ENCODE data around the gene GREB1. TPM values are rescaled to one million over a fixed set of nuclear protein-coding genes. Genes with fewer than 3 reads are reported as not detected.

The GREB1 gene
- total RNA-seq, 1 experiment from 2014 or later = 0.12 TPM

GRCh38 chr2:11554399-11554716 is 20.5 kb downstream of the GREB1 start:
- H3K4me3 ChIP-seq = peak overlapping the region; percentile 13; the same call in 1 of the 2 replicates
- DNase-seq = no peak
- peak overlapping the region; percentile 15; the same call in 1 of the 2 replicates for H3K27ac ChIP-seq
- H3K27me3 ChIP-seq = no peaks in the 10 kb centered on the region
- H3K9me3 ChIP-seq (replicated peaks) = no peaks in the 10 kb centered on the region
- H3K4me1 ChIP-seq = peaks cover 21% of the 10 kb centered on the region
- no peaks in the 10 kb centered on the region for H3K36me3 ChIP-seq

- no peaks in the 10 kb centered on the region for H3K9me3 ChIP-seq (replicated peaks)
- H3K27ac ChIP-seq = no peak overlapping the region
- no peak for DNase-seq
- no peaks in the 10 kb centered on the region for H3K27me3 ChIP-seq
- no peak overlapping the region for H3K4me3 ChIP-seq
- peaks cover 21% of the 10 kb centered on the region for H3K4me1 ChIP-seq
- H3K36me3 ChIP-seq = no peaks in the 10 kb centered on the region
Measured at GRCh38 chr2:11556101-11556806, 22.4 kb downstream of the GREB1 start.

- Histone ChIP-seq H3K27me3 (no peaks in the 10 kb centered on the region), H3K9me3 (replicated peaks) (no peaks in the 10 kb centered on the region), H3K36me3 (no peaks in the 10 kb centered on the region), H3K4me1 (peaks cover 21% of the 10 kb centered on the region), H3K4me3 (no peak overlapping the region), H3K27ac (no peak overlapping the region)
- DNase-seq = peak; percentile 46 to 67
Measured at GRCh38 chr2:11558214-11558886, 24.5 kb downstream of the GREB1 start.

- Histone ChIP-seq H3K9me3 (replicated peaks) (no peaks in the 10 kb centered on the region), H3K27me3 (no peaks in the 10 kb centered on the region), H3K4me3 (no peak overlapping the region), H3K4me1 (peaks cover 18% of the 10 kb centered on the region), H3K27ac (no peak overlapping the region), H3K36me3 (no peaks in the 10 kb centered on the region)
- DNase-seq = no peak
Measured at GRCh38 chr2:11559066-11559785, 25.4 kb downstream of the GREB1 start.

- Histone ChIP-seq H3K36me3 (no peaks in the 10 kb centered on the region), H3K9me3 (replicated peaks) (no peaks in the 10 kb centered on the region), H3K27ac (no peak overlapping the region), H3K4me3 (no peak overlapping the region), H3K4me1 (peaks cover 12% of the 10 kb centered on the region), H3K27me3 (no peaks in the 10 kb centered on the region)
- no peak for DNase-seq
Measured at GRCh38 chr2:11559786-11560155, 25.9 kb downstream of the GREB1 start.

- no peak for DNase-seq
- H3K27ac ChIP-seq = no peak overlapping the region
Measured at GRCh38 chr2:11560806-11561205, 27.0 kb downstream of the GREB1 start.

GRCh38 chr2:11562011-11562410 is 28.2 kb downstream of the GREB1 start:
- Histone ChIP-seq H3K4me1 (peaks cover 11% of the 10 kb centered on the region), H3K4me3 (no peak overlapping the region), H3K9me3 (replicated peaks) (no peaks in the 10 kb centered on the region), H3K36me3 (no peaks in the 10 kb centered on the region), H3K27me3 (0 out of 2 replicates have a peak, but pooled peaks cover 5% of the 10 kb centered on the region), H3K27ac (no peak overlapping the region)
- DNase-seq = no peak

More at GRCh38 chr2:11560806-11561205, 27.0 kb downstream of the GREB1 start:
- Histone ChIP-seq H3K27me3 (no peaks in the 10 kb centered on the region), H3K9me3 (replicated peaks) (no peaks in the 10 kb centered on the region), H3K4me1 (peaks cover 11% of the 10 kb centered on the region), H3K4me3 (no peak overlapping the region), H3K36me3 (no peaks in the 10 kb centered on the region)

- Histone ChIP-seq H3K9me3 (replicated peaks) (no peaks in the 10 kb centered on the region), H3K36me3 (no peaks in the 10 kb centered on the region), H3K4me3 (no peak overlapping the region), H3K27ac (no peak overlapping the region), H3K4me1 (peaks cover 11% of the 10 kb centered on the region), H3K27me3 (0 out of 2 replicates have a peak, but pooled peaks cover 5% of the 10 kb centered on the region)
- DNase-seq = no peak
Measured at GRCh38 chr2:11562476-11562875, 28.6 kb downstream of the GREB1 start.

GRCh38 chr2:11563784-11564666 is 30.2 kb downstream of the GREB1 start:
- no peaks in the 10 kb centered on the region; the same call in 1 of the 2 replicates for H3K4me1 ChIP-seq
- no peak for DNase-seq
- no peaks in the 10 kb centered on the region for H3K36me3 ChIP-seq
- H3K4me3 ChIP-seq = no peak overlapping the region
- H3K9me3 ChIP-seq (replicated peaks) = no peaks in the 10 kb centered on the region
- peaks cover 7% of the 10 kb centered on the region; the same call in 1 of the 2 replicates for H3K27me3 ChIP-seq
- no peak overlapping the region for H3K27ac ChIP-seq

- Histone ChIP-seq H3K27ac (no peak overlapping the region), H3K9me3 (replicated peaks) (no peaks in the 10 kb centered on the region), H3K4me3 (no peak overlapping the region), H3K4me1 (no peaks in the 10 kb centered on the region), H3K27me3 (peaks cover 10% of the 10 kb centered on the region; the same call in 1 of the 2 replicates), H3K36me3 (no peaks in the 10 kb centered on the region)
- DNase-seq = no peak
Measured at GRCh38 chr2:11564816-11565567, 31.1 kb downstream of the GREB1 start.

GRCh38 chr2:11566383-11566782 is 32.5 kb downstream of the GREB1 start:
- H3K4me1 ChIP-seq = no peaks in the 10 kb centered on the region
- no peak overlapping the region for H3K4me3 ChIP-seq
- H3K9me3 ChIP-seq (replicated peaks) = no peaks in the 10 kb centered on the region
- no peak overlapping the region for H3K27ac ChIP-seq
- DNase-seq = no peak
- H3K27me3 ChIP-seq = peaks cover 14% of the 10 kb centered on the region; the same call in 1 of the 2 replicates
- no peaks in the 10 kb centered on the region for H3K36me3 ChIP-seq

- DNase-seq = no peak
- H3K27me3 ChIP-seq = peaks cover 14% of the 10 kb centered on the region; the same call in 1 of the 2 replicates
- H3K4me1 ChIP-seq = no peaks in the 10 kb centered on the region
- no peak overlapping the region for H3K4me3 ChIP-seq
- H3K9me3 ChIP-seq (replicated peaks) = no peaks in the 10 kb centered on the region
- H3K27ac ChIP-seq = no peak overlapping the region
- H3K36me3 ChIP-seq = no peaks in the 10 kb centered on the region
Measured at GRCh38 chr2:11567631-11568031, 33.8 kb downstream of the GREB1 start.

- no peak for DNase-seq
- Histone ChIP-seq H3K4me3 (no peak overlapping the region), H3K36me3 (no peaks in the 10 kb centered on the region), H3K4me1 (peaks cover 4% of the 10 kb centered on the region; the same call in 1 of the 2 replicates), H3K27ac (no peak overlapping the region), H3K9me3 (replicated peaks) (no peaks in the 10 kb centered on the region), H3K27me3 (peaks cover 14% of the 10 kb centered on the region; the same call in 1 of the 2 replicates)
Measured at GRCh38 chr2:11568436-11568835, 34.6 kb downstream of the GREB1 start.

GRCh38 chr2:11569636-11570035 is 35.8 kb downstream of the GREB1 start:
- DNase-seq = no peak

More at GRCh38 chr2:11569636-11570035, 35.8 kb downstream of the GREB1 start:
- peaks cover 9% of the 10 kb centered on the region for H3K4me1 ChIP-seq
- no peak overlapping the region for H3K27ac ChIP-seq
- no peaks in the 10 kb centered on the region for H3K9me3 ChIP-seq (replicated peaks)
- H3K27me3 ChIP-seq = peaks cover 14% of the 10 kb centered on the region; the same call in 1 of the 2 replicates
- no peaks in the 10 kb centered on the region for H3K36me3 ChIP-seq
- H3K4me3 ChIP-seq = no peak overlapping the region
